Measurements from ENCODE around the gene VKORC1.

The VKORC1 gene

GRCh38 chr16:31063843-31064611, 30.6 kb downstream of the VKORC1 start:
- DNase-seq (ENCODE audit: low read depth, low spot score), result no peak

- no peak for DNase-seq (ENCODE audit: low read depth, low spot score)
Observed at GRCh38 chr16:31063495-31063842, 31.1 kb downstream of the VKORC1 start.

GRCh38 chr16:31061813-31062440, 32.7 kb downstream of the VKORC1 start:
- no peak for DNase-seq (ENCODE audit: low read depth, low spot score)

DNA sequence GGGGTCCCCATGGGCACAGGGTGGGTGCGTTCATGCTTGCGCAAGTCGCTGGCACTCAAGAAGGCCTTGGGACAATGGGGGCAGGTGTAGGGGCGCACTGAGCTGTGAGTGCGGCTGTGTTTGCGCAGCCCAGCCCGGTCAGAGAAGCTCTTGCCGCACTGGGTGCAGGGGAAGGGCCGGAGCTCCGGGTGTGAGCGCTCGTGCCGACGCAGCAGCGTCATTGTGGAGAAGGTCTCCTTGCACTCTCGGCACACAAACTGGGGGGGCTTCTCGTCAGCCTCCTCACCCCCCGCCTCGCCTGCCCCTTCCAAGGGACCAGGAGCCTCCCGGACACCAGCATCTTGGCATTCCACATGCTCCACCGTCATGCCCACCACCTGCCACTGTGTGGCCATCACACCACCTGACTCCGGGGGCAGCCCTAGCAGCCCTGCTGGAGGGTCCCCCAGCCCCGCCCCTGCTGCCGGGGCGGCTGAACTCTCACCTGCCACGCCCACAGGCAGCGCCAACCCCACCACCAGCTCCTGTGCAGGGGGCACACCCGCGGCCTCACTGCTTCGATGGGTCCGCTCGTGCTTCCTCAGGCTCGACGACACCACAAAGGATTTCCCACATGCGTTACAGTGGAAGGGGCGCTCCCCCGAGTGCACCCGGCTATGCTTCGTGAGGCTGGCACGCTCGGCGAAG, 33.3 kb downstream of the VKORC1 start:
- no peak for DNase-seq (ENCODE audit: low read depth, low spot score)

GRCh38 chr16:31055613-31056012, 39.0 kb downstream of the VKORC1 start:
- no peak for DNase-seq (ENCODE audit: low read depth, low spot score)

GRCh38 chr16:31052114-31052513, 42.5 kb downstream of the VKORC1 start:
- DNase-seq (ENCODE audit: low read depth, low spot score), result no peak

DNA sequence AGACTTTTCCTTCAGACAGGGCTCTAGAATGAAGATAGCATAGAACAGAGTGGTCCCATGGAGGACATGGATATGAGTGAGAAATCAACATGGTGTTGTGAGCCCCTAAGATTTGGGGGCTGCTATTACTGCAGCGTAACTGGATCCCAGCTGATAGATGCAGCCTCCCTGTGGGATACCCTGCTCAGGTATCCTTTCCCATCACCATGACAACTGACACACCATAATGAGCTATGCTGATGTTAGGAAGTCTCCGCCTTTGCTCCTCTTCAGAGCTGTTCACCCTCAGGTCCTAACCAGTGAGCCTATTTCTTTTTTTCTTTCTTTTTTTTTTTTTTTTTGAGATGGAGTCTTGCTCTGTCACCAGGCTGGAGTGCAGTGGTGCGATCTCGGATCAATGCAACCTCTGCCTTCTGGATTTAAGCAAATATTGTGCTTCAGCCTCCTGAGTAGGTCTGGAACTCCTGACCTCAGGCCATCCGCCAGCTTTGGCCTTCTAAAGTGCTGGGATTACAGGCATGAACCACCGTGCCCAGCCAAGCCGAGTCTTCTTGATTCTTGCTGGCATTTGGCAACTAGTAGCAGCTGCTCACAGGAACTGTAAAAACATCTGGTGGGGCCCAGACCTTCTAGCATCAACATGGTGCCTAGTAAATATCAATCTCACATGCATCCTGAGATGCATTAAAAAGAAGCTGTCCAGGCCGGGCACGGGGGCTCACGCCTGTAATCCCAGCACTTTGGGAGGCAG, 44.1 kb downstream of the VKORC1 start:
- no peak for DNase-seq (ENCODE audit: low read depth, low spot score)

DNA sequence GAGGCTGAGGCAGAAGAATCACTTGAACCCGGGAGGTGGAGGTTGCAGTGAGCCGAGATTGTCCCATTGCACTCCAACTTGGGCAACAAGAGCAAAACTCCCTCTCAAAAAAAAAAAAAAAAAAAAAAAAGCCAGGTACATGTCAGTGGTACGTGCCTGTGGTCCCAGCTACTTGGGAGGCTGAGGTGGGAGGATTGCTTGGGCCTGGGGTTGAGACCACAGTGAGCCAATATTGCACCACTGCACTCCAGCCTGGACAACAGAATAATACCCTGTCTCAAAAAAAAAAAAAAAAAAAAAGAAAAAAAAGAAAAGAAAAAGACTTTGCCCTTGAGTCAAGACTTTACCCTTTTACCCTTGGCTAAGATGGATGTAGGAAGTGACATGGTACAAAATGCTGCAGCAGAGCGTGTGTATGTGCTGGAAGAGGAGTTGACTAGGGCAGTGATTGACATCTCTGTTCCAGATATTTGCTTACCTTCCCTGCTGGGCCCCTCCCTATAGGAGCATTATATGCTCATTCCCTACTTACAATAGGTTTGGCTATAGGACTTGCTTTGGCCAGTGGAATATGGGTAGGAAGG, 50.6 kb downstream of the VKORC1 start:
- DNase-seq (ENCODE audit: low read depth, low spot score), result no peak

DNA sequence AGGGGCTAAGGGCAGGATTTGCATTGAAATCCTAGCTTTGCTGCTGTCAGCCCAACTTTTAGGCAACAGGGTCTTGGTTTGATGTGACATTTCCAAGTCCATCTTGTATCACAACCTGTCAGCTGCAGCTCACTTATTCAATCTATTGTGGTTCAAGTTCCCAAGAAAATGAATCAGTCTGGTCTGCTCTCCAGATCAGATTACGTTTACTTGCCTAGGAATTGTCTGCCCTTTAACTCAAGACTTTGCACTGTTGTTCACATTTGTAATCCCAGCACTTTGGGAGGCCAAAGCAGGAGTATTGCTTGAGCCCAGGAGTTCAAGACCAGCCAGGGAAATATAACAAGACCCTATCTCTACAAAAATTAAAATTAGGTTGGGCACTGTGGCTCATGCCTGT, 51.2 kb downstream of the VKORC1 start:
- no peak for DNase-seq (ENCODE audit: low read depth, low spot score)

DNA sequence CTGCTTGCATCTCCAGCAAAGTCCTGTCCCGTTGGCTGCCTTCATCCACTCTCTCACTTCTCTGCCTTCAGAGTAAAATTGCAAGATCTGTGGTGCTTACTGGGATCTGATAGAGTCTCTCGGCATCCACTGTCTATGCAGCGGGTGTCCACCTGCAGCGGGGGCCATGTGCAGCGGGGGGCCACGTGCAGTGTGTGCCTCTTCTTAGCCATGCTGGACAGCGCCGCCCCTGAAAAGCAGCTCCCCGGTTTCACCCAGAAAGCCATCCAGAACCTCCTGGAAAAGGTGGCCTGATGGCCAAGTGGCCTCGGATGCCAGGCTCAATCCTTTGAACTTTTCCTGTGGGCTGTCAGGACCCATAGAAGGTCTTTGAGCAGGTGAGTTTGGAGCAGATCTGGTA, 51.7 kb downstream of the VKORC1 start:
- DNase-seq (ENCODE audit: low read depth, low spot score), result no peak

All from brain pericyte (primary cell).